Adipocyte (in vitro differentiated cells): ENCODE results near the gene PSMB11.

ENCODE experiments used
- DNase-seq: peaks from one replicate; pipeline ENCODE4 v3.0.0-alpha.2; 2015; ENCODE audit warnings: low read depth
- H3K27me3 ChIP-seq: replicated peaks from 2 replicates; pipeline ENCODE4 v1.7.0; 2013; ENCODE audit warnings: mild to moderate bottlenecking, low read length, moderate library complexity; ENCODE audit not compliant: control insufficient read depth, insufficient read depth
- H3K36me3 ChIP-seq: 2 replicates; pipeline ENCODE4 v1.7.0; 2013; ENCODE audit warnings: low read length, mild to moderate bottlenecking, moderate library complexity; ENCODE audit not compliant: control insufficient read depth, insufficient read depth, severe bottlenecking
- H3K4me1 ChIP-seq: 2 replicates; pipeline ENCODE4 v1.7.0; 2013; ENCODE audit warnings: mild to moderate bottlenecking, low read length, moderate library complexity; ENCODE audit not compliant: control insufficient read depth, insufficient read depth
- H3K4me3 ChIP-seq: 2 replicates; pipeline ENCODE4 v1.7.0; 2013; ENCODE audit warnings: mild to moderate bottlenecking, low read length, moderate library complexity
- H3K9ac ChIP-seq: 2 replicates; pipeline ENCODE4 v1.7.0; 2013; ENCODE audit warnings: mild to moderate bottlenecking, low read length, moderate library complexity
- H3K9me3 ChIP-seq: 2 replicates; pipeline ENCODE4 v1.7.0; 2013; ENCODE audit warnings: mild to moderate bottlenecking, low read length, moderate library complexity; ENCODE audit not compliant: control insufficient read depth

PSMB11 gene

DNA sequence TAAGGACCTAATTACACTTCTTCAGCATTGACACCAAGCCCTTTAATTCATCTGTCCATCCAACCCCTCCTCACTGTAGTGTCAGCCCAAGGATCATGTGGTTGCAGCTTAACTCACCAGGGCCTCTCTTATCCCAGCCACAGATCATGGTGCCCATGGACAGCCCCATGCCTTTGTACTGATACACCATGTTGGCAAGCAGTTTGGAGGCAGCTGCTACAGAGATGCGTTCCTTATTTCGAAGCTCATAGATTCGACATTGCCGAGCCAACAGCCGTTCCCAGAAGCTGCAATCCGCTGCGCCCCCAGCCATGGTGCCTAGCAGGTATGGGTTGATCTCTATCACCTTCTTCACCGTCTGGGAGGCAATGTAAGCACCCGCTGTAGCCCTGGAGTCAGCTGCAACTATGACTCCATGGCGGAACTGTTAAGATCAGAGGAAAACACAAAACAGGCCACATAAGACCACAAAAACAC is 8.7 kb upstream of the PSMB11 start:
- Histone ChIP-seq H3K9me3 (no peaks in the 10 kb centered on the region), H3K4me3 (peak overlapping the region; percentile 97), H3K9ac (peak overlapping the region; percentile 100), H3K27me3 (no peaks in the 10 kb centered on the region), H3K4me1 (peaks cover 22% of the 10 kb centered on the region), H3K36me3 (peaks cover 40% of the 10 kb centered on the region)
- no peak for DNase-seq

GRCh38 chr14:23033801-23034497 is 8.1 kb upstream of the PSMB11 start:
- peak; percentile 36 for DNase-seq
- Histone ChIP-seq H3K27me3 (no peaks in the 10 kb centered on the region), H3K4me1 (peaks cover 17% of the 10 kb centered on the region)

DNA sequence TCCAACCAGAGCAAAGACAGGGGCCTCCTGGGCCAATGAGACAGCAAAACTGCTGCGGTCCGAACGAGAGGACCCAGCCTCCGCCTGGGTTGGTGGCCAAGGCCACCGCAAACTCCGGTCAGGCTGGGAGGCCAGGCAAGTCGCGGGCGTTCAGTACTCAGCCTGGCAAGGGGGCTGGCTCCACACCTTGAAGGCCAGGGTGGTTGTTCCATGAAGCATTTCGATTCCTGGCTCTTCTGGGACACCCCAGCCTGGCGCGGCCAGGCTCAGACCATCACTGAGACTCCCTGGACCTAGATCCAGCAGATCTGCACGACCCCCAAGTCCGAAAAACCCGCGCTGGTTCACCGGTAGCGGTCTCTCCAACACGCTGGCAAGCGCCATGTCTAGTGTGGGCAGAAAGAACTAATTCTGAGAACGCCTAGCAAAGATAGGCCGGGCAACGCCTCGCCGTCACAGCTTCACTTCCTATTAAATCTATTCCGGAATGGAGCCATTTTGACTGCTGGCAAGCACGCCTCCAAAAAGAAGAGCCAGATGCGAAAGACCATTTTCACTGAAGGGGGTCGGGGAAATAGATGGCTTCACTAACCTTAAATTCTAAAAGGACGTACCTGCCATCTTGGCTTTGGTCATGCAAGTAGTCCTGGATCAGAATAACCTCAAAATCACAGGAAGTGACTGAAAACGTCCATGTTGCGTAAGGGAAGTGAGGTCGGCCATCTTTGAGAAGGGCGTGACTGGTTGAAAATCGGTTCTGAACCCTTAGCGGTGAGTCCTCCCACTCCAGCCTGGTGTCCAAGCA is 7.3 kb upstream of the PSMB11 start, which contains the start of gene PSMB5:
Gene PSMB5 (minus strand): TSS at position 403 of the 805 bp plus-strand sequence. CDS start 19 bp downstream, at position 384.
- Histone ChIP-seq H3K36me3 (peaks cover 27% of the 10 kb centered on the region), H3K9me3 (no peaks in the 10 kb centered on the region), H3K4me3 (peak within 1 kb of the TSS; percentile 97), H3K9ac (peak within 1 kb of the TSS; percentile 100), H3K4me1 (peaks cover 14% of the 10 kb centered on the region), H3K27me3 (no peaks in the 10 kb centered on the region)
- peak; percentile 97 for DNase-seq

More at GRCh38 chr14:23033801-23034497, 8.1 kb upstream of the PSMB11 start:
- no peaks in the 10 kb centered on the region for H3K9me3 ChIP-seq
- peaks cover 33% of the 10 kb centered on the region for H3K36me3 ChIP-seq
- peak overlapping the region; percentile 100 for H3K9ac ChIP-seq
- H3K4me3 ChIP-seq, result peak overlapping the region; percentile 97

DNA sequence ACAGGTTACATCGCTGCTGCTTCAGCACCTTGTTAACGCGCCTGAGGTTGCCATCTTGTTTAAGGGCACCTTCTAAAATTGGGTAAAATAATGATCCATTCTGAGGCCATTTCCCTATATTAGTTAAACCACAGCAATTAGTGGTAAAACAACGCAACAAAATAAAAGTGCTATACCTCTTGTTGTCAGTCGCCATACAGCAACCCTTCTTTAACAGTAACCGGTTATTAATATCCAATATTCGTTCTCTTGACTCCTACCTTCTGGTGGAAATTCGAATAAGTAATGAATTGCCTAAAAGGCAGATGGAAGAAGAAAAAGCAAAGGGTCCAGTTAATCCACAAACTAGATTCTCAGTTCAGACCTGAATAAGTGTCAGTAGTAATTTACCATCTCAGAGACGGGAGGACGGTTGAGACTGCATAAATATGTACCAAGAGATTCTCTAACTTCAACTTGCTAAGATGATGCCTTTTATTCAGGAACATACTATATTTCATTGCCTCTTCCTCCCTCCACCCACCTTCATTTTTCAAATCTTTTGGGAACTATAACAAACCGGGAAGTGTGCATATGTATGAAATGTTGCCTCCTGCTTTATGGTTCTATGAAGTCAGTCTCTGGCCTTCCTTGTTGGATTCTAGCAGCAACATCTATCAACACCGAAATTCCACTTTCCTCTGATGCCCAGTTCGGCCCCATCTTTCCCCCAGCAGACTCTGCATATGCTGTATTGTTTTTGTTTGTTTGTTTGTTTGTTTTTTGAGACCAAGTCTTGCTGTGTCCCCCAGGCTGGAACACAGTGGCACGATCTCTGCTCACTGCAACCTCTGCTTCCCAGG is 6.5 kb upstream of the PSMB11 start:
- H3K9ac ChIP-seq, result peak overlapping the region; percentile 100
- no peaks in the 10 kb centered on the region for H3K27me3 ChIP-seq
- H3K9me3 ChIP-seq, result no peaks in the 10 kb centered on the region
- no peak for DNase-seq
- peak overlapping the region; percentile 97 for H3K4me3 ChIP-seq
- peaks cover 14% of the 10 kb centered on the region for H3K4me1 ChIP-seq
- H3K36me3 ChIP-seq, result peaks cover 24% of the 10 kb centered on the region

DNA sequence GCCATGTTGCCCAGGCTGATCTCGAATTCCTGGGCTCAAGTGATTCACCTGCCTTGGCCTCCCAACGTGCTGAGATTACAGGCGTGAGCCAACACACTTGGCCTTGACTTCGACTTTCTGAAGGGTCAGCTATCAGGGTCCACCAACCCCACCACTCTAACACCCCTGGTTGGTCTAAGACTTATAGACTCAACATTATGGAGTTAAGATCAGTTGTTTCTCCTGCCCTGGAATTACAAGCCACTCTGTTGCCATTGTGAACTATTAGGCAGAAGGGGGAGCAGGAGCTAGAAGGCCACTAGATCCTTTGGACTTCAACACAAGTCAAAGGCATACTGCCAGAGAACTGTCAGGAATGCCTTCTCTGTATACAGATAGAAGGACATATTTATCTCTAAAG is 1.9 kb upstream of the PSMB11 start:
- DNase-seq, result no peak
- H3K9ac ChIP-seq, result no peak overlapping the region
- no peaks in the 10 kb centered on the region for H3K36me3 ChIP-seq
- peaks cover 3% of the 10 kb centered on the region for H3K27me3 ChIP-seq
- no peaks in the 10 kb centered on the region for H3K9me3 ChIP-seq
- H3K4me3 ChIP-seq, result no peak overlapping the region
- peaks cover 6% of the 10 kb centered on the region for H3K4me1 ChIP-seq

DNA sequence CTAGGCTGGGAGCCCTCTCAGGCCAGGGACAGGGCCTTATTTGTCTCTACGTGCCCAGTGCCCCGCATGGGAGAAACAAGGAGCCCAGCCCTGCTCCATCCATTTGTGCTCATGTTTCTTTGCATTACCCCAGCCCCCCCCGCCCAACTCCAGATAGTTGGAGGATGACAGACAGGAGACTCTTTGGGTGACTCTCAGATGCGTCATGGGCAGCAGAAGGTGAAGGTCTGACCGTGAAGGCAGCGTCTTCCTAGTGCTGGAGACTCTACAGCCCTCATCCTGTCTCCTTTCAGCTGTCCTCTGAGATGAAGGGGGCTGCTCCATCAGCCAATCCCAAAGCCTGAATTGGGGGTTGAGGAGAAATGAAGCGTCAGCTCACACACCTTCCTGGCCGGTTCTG is 283 bp upstream of the PSMB11 start:
- DNase-seq, result no peak
- H3K27me3 ChIP-seq, result peaks cover 3% of the 10 kb centered on the region
- no peak overlapping the region for H3K9ac ChIP-seq
- no peaks in the 10 kb centered on the region for H3K36me3 ChIP-seq
- no peaks in the 10 kb centered on the region for H3K4me1 ChIP-seq
- no peak overlapping the region for H3K4me3 ChIP-seq
- no peaks in the 10 kb centered on the region for H3K9me3 ChIP-seq

- Histone ChIP-seq H3K4me1 (no peaks in the 10 kb centered on the region), H3K9me3 (no peaks in the 10 kb centered on the region), H3K36me3 (no peaks in the 10 kb centered on the region), H3K9ac (no peak overlapping the region), H3K4me3 (no peak overlapping the region), H3K27me3 (peaks cover 3% of the 10 kb centered on the region)
- no peak for DNase-seq
These were observed 1.1 kb downstream of the PSMB11 start for GRCh38 chr14:23043145-23043544.

DNA sequence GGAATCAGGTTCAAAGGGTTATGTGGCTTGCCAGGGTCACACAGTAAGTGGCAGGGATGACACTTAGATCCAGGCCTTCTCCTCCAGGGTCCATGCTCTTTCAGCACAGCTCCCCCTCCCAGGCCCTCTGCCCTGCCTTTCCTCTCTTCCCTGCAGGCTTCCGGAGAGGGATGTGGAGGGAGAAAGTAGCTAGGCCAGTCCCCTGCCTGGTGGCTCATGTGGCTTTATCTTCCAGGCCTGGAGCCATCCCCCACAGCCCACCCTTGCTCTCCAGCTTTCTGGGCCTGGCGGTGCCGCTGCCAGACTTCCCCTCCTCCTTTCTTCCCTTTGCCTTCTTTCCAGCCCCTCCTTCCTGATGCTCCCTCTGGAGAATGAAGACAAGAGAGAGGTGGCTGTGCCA is 1.7 kb downstream of the PSMB11 start:
- DNase-seq, result no peak
- H3K36me3 ChIP-seq, result no peaks in the 10 kb centered on the region
- H3K27me3 ChIP-seq, result peaks cover 3% of the 10 kb centered on the region
- H3K4me1 ChIP-seq, result no peaks in the 10 kb centered on the region
- no peak overlapping the region for H3K9ac ChIP-seq
- H3K4me3 ChIP-seq, result no peak overlapping the region
- H3K9me3 ChIP-seq, result no peaks in the 10 kb centered on the region

GRCh38 chr14:23044840-23045239 is 2.8 kb downstream of the PSMB11 start:
- DNase-seq, result no peak
- no peaks in the 10 kb centered on the region for H3K4me1 ChIP-seq

GRCh38 chr14:23045419-23046357 is 3.7 kb downstream of the PSMB11 start:
- peaks cover 3% of the 10 kb centered on the region for H3K27me3 ChIP-seq
- no peak overlapping the region for H3K4me3 ChIP-seq
- H3K36me3 ChIP-seq, result no peaks in the 10 kb centered on the region
- no peaks in the 10 kb centered on the region for H3K4me1 ChIP-seq
- H3K9ac ChIP-seq, result no peak overlapping the region
- H3K9me3 ChIP-seq, result no peaks in the 10 kb centered on the region
- DNase-seq, result no peak

More at GRCh38 chr14:23044840-23045239, 2.8 kb downstream of the PSMB11 start:
- no peaks in the 10 kb centered on the region for H3K36me3 ChIP-seq
- H3K9ac ChIP-seq, result no peak overlapping the region
- peaks cover 3% of the 10 kb centered on the region for H3K27me3 ChIP-seq
- H3K9me3 ChIP-seq, result no peaks in the 10 kb centered on the region
- H3K4me3 ChIP-seq, result no peak overlapping the region
